Stimulated activated CD4-positive, alpha-beta T cell treated with anti-CD3 and anti-CD28 coated beads, Interleukin-2, amount 100 ng/mL, for 48 hours (primary cell): Measurements from ENCODE around the gene GRIK5.
"Not testable (repeated sequence)": the region's sequence is repeated elsewhere in the genome, so short reads cannot be mapped to it uniquely, and the experiment has no call there.

ENCODE experiments used
- DNase-seq, 2 donors: peaks; one replicate each; pipeline ENCODE4 v3.0.0-alpha.2; 2020

Gene GRIK5

GRCh38 chr19:42006569-42006968 lies 63.4 kb downstream of the GRIK5 start:
- no peak for DNase-seq

GRCh38 chr19:42005504-42005903 lies 64.5 kb downstream of the GRIK5 start:
- no peak for DNase-seq

GRCh38 chr19:42003506-42004294 lies 66.3 kb downstream of the GRIK5 start:
- DNase-seq: no peak

- no peak for DNase-seq
These were observed 70.2 kb downstream of the GRIK5 start for GRCh38 chr19:41999878-42000208.

- DNase-seq: no peak
These were observed 70.7 kb downstream of the GRIK5 start for GRCh38 chr19:41999071-41999877.

GRCh38 chr19:41998246-41999020 lies 71.6 kb downstream of the GRIK5 start:
- peak; percentile 48 to 57 for DNase-seq

- no peak for DNase-seq
These were observed 72.2 kb downstream of the GRIK5 start for GRCh38 chr19:41997851-41998229.

- peak; percentile 39 to 43 for DNase-seq
These were observed 72.7 kb downstream of the GRIK5 start for GRCh38 chr19:41997121-41997850.

GRCh38 chr19:41995959-41996797 lies 73.8 kb downstream of the GRIK5 start:
- DNase-seq: no peak

- DNase-seq: no peak
These were observed 74.7 kb downstream of the GRIK5 start for GRCh38 chr19:41994994-41995958.

GRCh38 chr19:41994521-41994971 lies 75.5 kb downstream of the GRIK5 start:
- DNase-seq: no peak

- DNase-seq: peak; percentile 32 to 51
These were observed 76.2 kb downstream of the GRIK5 start, which contains the start of gene ATP1A3 for GRCh38 chr19:41993612-41994483. ATP1A3 (minus strand) TSS chr19:41994230; CDS start chr19:41994076, 154 bp downstream.

- DNase-seq: not testable (repeated sequence)
These were observed 78.0 kb downstream of the GRIK5 start for GRCh38 chr19:41991925-41992569.

GRCh38 chr19:41991025-41991424 lies 79.0 kb downstream of the GRIK5 start:
- DNase-seq: no peak

GRCh38 chr19:41990615-41991014 lies 79.4 kb downstream of the GRIK5 start:
- DNase-seq: no peak

GRCh38 chr19:41990028-41990427 lies 80.0 kb downstream of the GRIK5 start:
- no peak for DNase-seq

- DNase-seq: no peak
These were observed 81.1 kb downstream of the GRIK5 start for GRCh38 chr19:41988947-41989346.

- DNase-seq: no peak
These were observed 82.7 kb downstream of the GRIK5 start for GRCh38 chr19:41987141-41987860.
